GM20000 (cell line): ENCODE measurements around the gene PAPPA.

ENCODE experiments used
- DNase-seq: peaks from one replicate; pipeline ENCODE4 v3.0.0; 2012; ENCODE audit warnings: low spot score
- CTCF ChIP-seq: IDR thresholded peaks from 2 replicates; pipeline ENCODE4 v1.5.1; 2012; ENCODE audit warnings: mild to moderate bottlenecking, control low read depth; ENCODE audit errors: extremely low read depth, missing control alignments

PAPPA gene

DNA sequence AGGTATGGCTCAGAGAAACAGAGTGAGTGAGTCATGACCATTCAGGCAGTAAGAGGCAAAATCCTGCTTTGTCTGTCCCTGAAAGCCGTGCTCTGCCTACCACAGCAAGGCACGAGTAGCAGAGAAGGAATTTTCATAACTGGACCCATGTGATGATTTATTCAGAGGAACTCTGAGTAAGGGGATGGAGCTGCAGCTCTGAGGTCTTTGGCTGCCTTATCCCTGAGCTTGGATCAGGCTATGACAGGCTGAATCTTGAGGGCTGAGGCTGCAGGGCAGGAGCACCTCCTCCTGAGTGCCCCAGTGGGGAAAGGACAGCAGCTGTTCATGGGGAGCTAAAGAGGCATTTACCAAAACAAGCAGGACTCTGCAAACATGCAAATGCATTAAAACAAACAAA is 183.4 kb downstream of the PAPPA start:
- TF ChIP-seq CTCF = no peak
- DNase-seq = no peak

GRCh38 chr9:116340270-116340669 is 186.7 kb downstream of the PAPPA start:
- no peak for DNase-seq
- TF ChIP-seq CTCF = no peak

DNA sequence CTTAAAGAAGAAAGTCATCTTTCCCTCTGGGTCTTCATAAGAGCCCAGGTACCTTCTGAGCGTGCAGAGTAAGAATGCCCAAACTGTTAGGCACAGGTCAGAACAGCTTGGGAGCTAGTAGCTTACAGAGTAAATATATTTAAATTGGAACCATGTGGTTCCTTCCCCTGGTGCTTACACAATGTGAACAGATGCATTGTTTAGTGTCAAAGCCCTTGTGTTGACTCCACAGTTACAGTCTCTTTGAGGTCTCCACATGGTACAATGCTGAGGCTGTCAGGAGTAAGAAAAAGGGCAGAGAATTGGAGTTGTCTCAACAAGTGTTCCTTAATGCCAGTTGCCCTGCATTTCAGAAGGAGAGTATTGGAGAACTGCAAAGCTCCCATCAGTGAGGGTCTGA is 188.5 kb downstream of the PAPPA start:
- no peak for TF ChIP-seq CTCF
- no peak for DNase-seq

DNA sequence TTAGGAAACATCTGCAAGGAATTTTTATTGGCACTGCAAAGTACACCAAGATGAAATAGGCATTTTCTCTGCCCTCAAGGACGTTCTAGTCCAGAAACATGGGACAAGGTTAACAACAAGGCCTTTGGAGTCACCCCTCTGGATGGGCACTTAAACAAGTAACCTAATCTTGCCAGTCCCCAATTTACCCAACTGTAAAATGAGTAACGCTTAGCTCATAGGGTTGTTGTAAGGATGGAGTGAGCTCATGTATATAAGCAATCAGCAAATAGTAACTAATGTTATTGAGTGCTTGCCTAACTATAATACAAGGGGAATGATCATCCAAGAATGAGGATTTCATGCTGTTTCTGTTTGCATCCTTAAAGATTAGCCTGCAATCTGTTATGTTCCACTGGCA is 189.3 kb downstream of the PAPPA start:
- no peak for DNase-seq
- no peak for TF ChIP-seq CTCF

GRCh38 chr9:116344416-116344815 is 190.8 kb downstream of the PAPPA start:
- no peak for TF ChIP-seq CTCF
- DNase-seq = no peak

DNA sequence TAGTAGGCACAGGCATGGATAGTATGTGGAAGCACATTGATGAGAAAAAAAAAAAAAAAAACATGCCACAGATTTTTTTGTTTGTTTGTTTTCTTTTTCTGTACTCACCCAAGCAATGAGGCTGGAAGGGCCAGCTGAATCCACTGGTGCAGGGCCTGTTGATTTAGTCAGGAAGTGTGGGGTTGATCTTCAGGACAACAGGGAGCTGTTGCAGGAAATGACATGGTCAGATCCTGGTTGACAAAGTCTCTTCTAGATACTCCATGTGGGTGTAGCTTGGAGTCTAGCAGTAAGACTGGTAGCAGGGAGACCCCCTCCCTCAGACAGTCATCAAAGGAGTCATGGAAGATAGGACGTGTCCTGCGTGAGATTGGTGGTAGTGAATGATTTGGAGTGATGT is 191.8 kb downstream of the PAPPA start:
- no peak for DNase-seq
- TF ChIP-seq CTCF = no peak

- DNase-seq = no peak
- TF ChIP-seq CTCF = no peak
Measured at GRCh38 chr9:116345817-116346216, 192.2 kb downstream of the PAPPA start.
